CD14-positive monocyte (primary cell): ENCODE data around the gene CTSA. TPM values are rescaled to one million over a fixed set of nuclear protein-coding genes. Genes with fewer than 3 reads are reported as not detected.
A peak's percentile ranks its signal among the peaks of the same experiment; 100 is the strongest.

Experiments used
- DNase-seq, 3 donors: peaks; one replicate each; pipeline ENCODE4 v3.0.0-alpha.2; 2011 to 2022
- H2AFZ ChIP-seq: 2 replicates; pipeline ENCODE4 v1.6.0; 2012; ENCODE audit warnings: mild to moderate bottlenecking, low read depth, low read length, inconsistent platforms; ENCODE audit not compliant: insufficient read depth, poor library complexity, severe bottlenecking
- H3K27ac ChIP-seq, 2 donors: 1 replicate in 1 of 2; 2 replicates in 1 of 2; pipeline ENCODE4 v1.5.1; 2012 to 2013; ENCODE audit warnings: low read length in 2 of 2, control low read depth in 1 of 2, inconsistent platforms in 1 of 2, low read depth in 1 of 2, mild to moderate bottlenecking in 1 of 2
- H3K27me3 ChIP-seq, 2 donors: one replicate each; pipeline versions ENCODE4 v1.6.0 to v1.6.1; 2011 to 2013; ENCODE audit warnings: low read length in 2 of 2; ENCODE audit not compliant: control insufficient read depth in 2 of 2, insufficient read depth in 2 of 2
- H3K36me3 ChIP-seq, 2 donors: replicated peaks in 1 of 2; 1 replicate in 1 of 2; 2 replicates in 1 of 2; pipeline versions ENCODE4 v1.5.1 to v1.6.1; 2012 to 2013; ENCODE audit warnings: low read length in 2 of 2, control low read depth in 1 of 2, inconsistent platforms in 1 of 2, mild to moderate bottlenecking in 1 of 2; ENCODE audit not compliant: insufficient read depth in 2 of 2, control insufficient read depth in 1 of 2
- H3K4me1 ChIP-seq, 2 donors: 1 replicate in 1 of 2; 2 replicates in 1 of 2; pipeline versions ENCODE4 v1.5.1 to v1.6.1; 2012 to 2013; ENCODE audit warnings: low read length in 2 of 2, control low read depth in 1 of 2, inconsistent platforms in 1 of 2, mild to moderate bottlenecking in 1 of 2, moderate library complexity in 1 of 2; ENCODE audit not compliant: insufficient read depth in 2 of 2, control insufficient read depth in 1 of 2
- H3K4me2 ChIP-seq: replicated peaks from 2 replicates; pipeline ENCODE3; 2012; ENCODE audit warnings: low read length, moderate library complexity, mild to moderate bottlenecking; ENCODE audit not compliant: poor library complexity, severe bottlenecking; ENCODE audit errors: extremely low read depth
- H3K4me3 ChIP-seq, 3 experiments: fragments of 200-600 bp in 1 of 3; sonication (generic) in 1 of 3; replicated peaks in 1 of 3; 1 replicate in 2 of 3; 2 replicates in 1 of 3; pipeline ENCODE4 v1.5.1; 2011 to 2013; ENCODE audit warnings: low read length in 3 of 3, mild to moderate bottlenecking in 3 of 3, control low read depth in 2 of 3, low read depth in 2 of 3, inconsistent platforms in 1 of 3, moderate library complexity in 1 of 3
- H3K79me2 ChIP-seq: 2 replicates; pipeline ENCODE4 v1.6.0; 2012; ENCODE audit warnings: mild to moderate bottlenecking, control low read depth, inconsistent platforms, low read length, moderate library complexity; ENCODE audit not compliant: insufficient read depth
- H3K9ac ChIP-seq: 2 replicates; pipeline ENCODE4 v1.6.0; 2017; ENCODE audit warnings: low read length, mild to moderate bottlenecking; ENCODE audit not compliant: insufficient read depth, poor library complexity, severe bottlenecking
- H3K9me3 ChIP-seq, 2 donors: replicated peaks in 1 of 2; 1 replicate in 1 of 2; 2 replicates in 1 of 2; pipeline versions ENCODE4 v1.5.1 to v1.6.1; 2012 to 2013; ENCODE audit warnings: low read length in 2 of 2, control low read depth in 1 of 2; ENCODE audit not compliant: control insufficient read depth in 1 of 2, insufficient read depth in 1 of 2
- H4K20me1 ChIP-seq: 2 replicates; pipeline ENCODE4 v1.6.0; 2012; ENCODE audit warnings: mild to moderate bottlenecking, low read length, control low read depth, moderate library complexity; ENCODE audit not compliant: insufficient read depth
- H3K27ac Mint-ChIP-seq, 7 donors: one replicate each; pipeline ENCODE4 v1.8.0; 2020; ENCODE audit warnings: mild to moderate bottlenecking in 7 of 7, mixed read lengths in 7 of 7, moderate library complexity in 6 of 7, inconsistent platforms in 2 of 7
- H3K27me3 Mint-ChIP-seq, 3 donors: one replicate each; pipeline ENCODE4 v1.8.0; 2021 to 2022; ENCODE audit warnings: low read depth in 3 of 3, mild to moderate bottlenecking in 3 of 3, mixed read lengths in 3 of 3, moderate library complexity in 3 of 3, inconsistent platforms in 1 of 3
- H3K36me3 Mint-ChIP-seq, 2 donors: one replicate each; pipeline ENCODE4 v1.8.0; 2020; ENCODE audit warnings: mixed read lengths in 2 of 2, inconsistent platforms in 1 of 2, mild to moderate bottlenecking in 1 of 2
- H3K4me1 Mint-ChIP-seq: one replicate; pipeline ENCODE4 v1.8.0; 2020; ENCODE audit warnings: mild to moderate bottlenecking, mixed read lengths
- H3K4me3 Mint-ChIP-seq, 2 donors: one replicate each; pipeline ENCODE4 v1.8.0; 2020; ENCODE audit warnings: mild to moderate bottlenecking in 2 of 2, mixed read lengths in 2 of 2, moderate library complexity in 1 of 2
- H3K9me3 Mint-ChIP-seq, 7 donors: one replicate each; pipeline ENCODE4 v1.8.0; 2020 to 2022; ENCODE audit warnings: mixed read lengths in 7 of 7, mild to moderate bottlenecking in 6 of 7, moderate library complexity in 6 of 7, inconsistent platforms in 2 of 7
- WGBS: methylation state at CpG from one replicate; pipeline ENCODE4 v1.1.5; 2013; ENCODE audit warnings: missing lambda C conversion rate; ENCODE audit not compliant: insufficient coverage; 5-methylcytosine and 5-hydroxymethylcytosine counted together
- intact Hi-C, 2 donors: fragments of 100-400 bp; cut with micrococcal nuclease; formaldehyde crosslinking; loops; one replicate each; pipeline versions ENCODE4 v1.15.0 to v1.15.1; 2023
- polyA plus RNA-seq, 3 donors: library from polyadenylated mRNA; depleted of rRNA in 1 of 3; unstranded in 2 of 3; stranded (reverse) in 1 of 3; fragments of 300-500 nt in 2 of 3; fragments of >200 nt in 1 of 3; fragmentation: Illumina TruSeq in 2 of 3; gene quantifications; 1 replicate in 2 of 3; 2 replicates in 1 of 3; pipeline ENCODE4 v1.2.3, GENCODE V29; 2012 to 2021
- TF ChIP-seq, protein P1 (sequence below): fragments of 200-600 bp; IDR thresholded peaks from one replicate; pipeline ENCODE4 v1.8.0; 2022; ENCODE audit warnings: antibody characterized with exemption, mild to moderate bottlenecking

The CTSA gene
- polyA plus RNA-seq, 3 donors: 279 to 489 (median 366) TPM

- Mint-ChIP-seq H3K27ac (peak overlapping the region; percentile 88 to 99 (median 98)), H3K36me3 (peaks cover 78 to 95% of the 10 kb centered on the region in 2 donors), H3K27me3 (no peaks in the 10 kb centered on the region), H3K4me3 (no peak overlapping the region), H3K4me1 (peaks cover 36% of the 10 kb centered on the region), H3K9me3 (no peaks in the 10 kb centered on the region)
- WGBS: 94% methylated on average over 12 of the region's 19 CpGs
- Histone ChIP-seq H3K4me3 (no peak overlapping the region), H3K4me1 (peaks cover 40 to 50% of the 10 kb centered on the region in 2 donors), H3K79me2 (no peaks in the 10 kb centered on the region), H3K27me3 (no peaks in the 10 kb centered on the region), H3K9me3 (no peaks in the 10 kb centered on the region), H4K20me1 (peaks cover 46% of the 10 kb centered on the region), H3K36me3 (peaks cover 75 to 96% of the 10 kb centered on the region in 2 donors), H3K4me2 (no peak overlapping the region), H2AFZ (no peak overlapping the region), H3K27ac (peak overlapping the region; percentile 75 to 92), H3K9ac (no peak overlapping the region)
- intact Hi-C loops: no loop called here
- TF ChIP-seq, protein P1, sequence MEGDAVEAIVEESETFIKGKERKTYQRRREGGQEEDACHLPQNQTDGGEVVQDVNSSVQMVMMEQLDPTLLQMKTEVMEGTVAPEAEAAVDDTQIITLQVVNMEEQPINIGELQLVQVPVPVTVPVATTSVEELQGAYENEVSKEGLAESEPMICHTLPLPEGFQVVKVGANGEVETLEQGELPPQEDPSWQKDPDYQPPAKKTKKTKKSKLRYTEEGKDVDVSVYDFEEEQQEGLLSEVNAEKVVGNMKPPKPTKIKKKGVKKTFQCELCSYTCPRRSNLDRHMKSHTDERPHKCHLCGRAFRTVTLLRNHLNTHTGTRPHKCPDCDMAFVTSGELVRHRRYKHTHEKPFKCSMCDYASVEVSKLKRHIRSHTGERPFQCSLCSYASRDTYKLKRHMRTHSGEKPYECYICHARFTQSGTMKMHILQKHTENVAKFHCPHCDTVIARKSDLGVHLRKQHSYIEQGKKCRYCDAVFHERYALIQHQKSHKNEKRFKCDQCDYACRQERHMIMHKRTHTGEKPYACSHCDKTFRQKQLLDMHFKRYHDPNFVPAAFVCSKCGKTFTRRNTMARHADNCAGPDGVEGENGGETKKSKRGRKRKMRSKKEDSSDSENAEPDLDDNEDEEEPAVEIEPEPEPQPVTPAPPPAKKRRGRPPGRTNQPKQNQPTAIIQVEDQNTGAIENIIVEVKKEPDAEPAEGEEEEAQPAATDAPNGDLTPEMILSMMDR: no peak
- peak in 1 of 3 donors; percentile 7 for DNase-seq
Measured at GRCh38 chr20:45944965-45945677, 54.0 kb downstream of the CTSA start.

GRCh38 chr20:45945678-45946148 lies 54.6 kb downstream of the CTSA start:
- DNase-seq: peak in 2 of 3 donors; percentile 69 to 86
- intact Hi-C loops: no loop called here
- Mint-ChIP-seq H3K27ac (peak overlapping the region; percentile 89 to 99 (median 98)), H3K36me3 (peaks cover 79 to 95% of the 10 kb centered on the region in 2 donors), H3K9me3 (no peaks in the 10 kb centered on the region), H3K27me3 (no peaks in the 10 kb centered on the region), H3K4me1 (peaks cover 36% of the 10 kb centered on the region), H3K4me3 (no peak overlapping the region)
- Histone ChIP-seq H3K9me3 (no peaks in the 10 kb centered on the region), H3K79me2 (no peaks in the 10 kb centered on the region), H4K20me1 (peaks cover 49% of the 10 kb centered on the region), H2AFZ (no peak overlapping the region), H3K4me2 (no peak overlapping the region), H3K36me3 (peaks cover 75 to 96% of the 10 kb centered on the region in 2 donors), H3K27me3 (no peaks in the 10 kb centered on the region), H3K9ac (peak overlapping the region; percentile 7), H3K27ac (peak overlapping the region; percentile 75 to 92), H3K4me1 (peaks cover 40 to 50% of the 10 kb centered on the region in 2 donors), H3K4me3 (no peak overlapping the region)
- 38% methylated on average over 7 of the region's 13 CpGs for WGBS
- TF ChIP-seq, protein P1: no peak
